GM10847 (cell line): ENCODE results near the gene CCDC148.

Source experiments
- POLR2A ChIP-seq: IDR thresholded peaks from 2 replicates; pipeline ENCODE4 v1.6.1; 2011; ENCODE audit not compliant: insufficient read length; ENCODE audit errors: extremely low read depth

The CCDC148 gene

DNA sequence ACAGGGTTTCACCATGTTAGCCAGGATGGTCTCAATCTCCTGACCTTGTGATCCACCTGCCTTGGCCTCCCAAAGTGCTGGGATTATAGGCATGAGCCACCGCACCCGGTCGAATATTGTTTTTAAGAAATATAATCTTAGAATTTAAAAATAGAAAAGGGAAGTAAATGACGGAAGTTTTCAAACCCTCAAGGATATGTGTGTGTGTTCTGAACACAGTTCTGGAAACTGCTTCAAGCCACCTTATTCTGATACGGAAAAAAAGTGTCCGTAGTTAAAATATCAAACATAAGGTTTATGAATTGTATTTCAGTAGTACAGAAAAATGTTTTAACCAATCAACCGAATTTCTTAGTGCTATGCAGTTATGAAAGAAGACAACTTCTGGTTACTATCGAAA is 239.0 kb downstream of the CCDC148 start:
- no peak for TF ChIP-seq POLR2A

DNA sequence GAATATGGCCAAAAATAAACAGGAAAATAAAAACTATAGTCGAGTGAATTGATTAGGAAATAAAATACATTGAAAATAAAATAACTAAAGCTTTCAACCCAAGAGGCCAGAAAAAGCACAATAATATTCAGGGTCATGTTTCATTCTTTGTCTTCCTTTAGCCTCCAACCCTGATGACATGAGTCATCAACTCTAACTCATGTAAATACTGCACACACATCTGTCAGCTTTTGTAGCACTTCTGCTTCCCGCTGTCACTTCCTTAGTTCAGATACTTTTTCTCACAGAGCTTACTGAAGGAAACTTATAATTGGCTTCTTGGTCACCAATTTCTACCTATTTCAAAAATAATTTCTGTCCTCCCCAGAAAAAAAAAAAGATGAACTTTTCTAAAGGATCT is 242.1 kb downstream of the CCDC148 start:
- no peak for TF ChIP-seq POLR2A

DNA sequence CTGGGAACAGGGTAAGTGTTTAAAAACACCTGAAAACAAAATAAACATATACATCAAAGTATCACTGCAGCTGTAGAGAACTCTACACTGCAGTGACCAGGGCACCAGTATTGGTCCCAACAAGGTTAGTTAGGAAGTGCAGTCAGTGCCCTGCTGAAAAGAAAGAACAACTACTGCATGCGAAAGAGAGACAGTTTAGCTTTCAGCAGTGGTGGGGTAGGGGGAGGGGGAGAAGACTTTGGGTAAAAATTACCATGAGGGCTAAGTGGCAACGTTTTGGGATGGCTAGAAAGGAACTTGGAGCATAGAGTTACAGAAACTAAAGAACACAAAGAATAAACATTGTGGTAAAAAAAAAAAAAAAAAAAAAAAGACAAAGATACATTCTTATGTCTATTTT is 242.8 kb downstream of the CCDC148 start:
- TF ChIP-seq POLR2A, result no peak

DNA sequence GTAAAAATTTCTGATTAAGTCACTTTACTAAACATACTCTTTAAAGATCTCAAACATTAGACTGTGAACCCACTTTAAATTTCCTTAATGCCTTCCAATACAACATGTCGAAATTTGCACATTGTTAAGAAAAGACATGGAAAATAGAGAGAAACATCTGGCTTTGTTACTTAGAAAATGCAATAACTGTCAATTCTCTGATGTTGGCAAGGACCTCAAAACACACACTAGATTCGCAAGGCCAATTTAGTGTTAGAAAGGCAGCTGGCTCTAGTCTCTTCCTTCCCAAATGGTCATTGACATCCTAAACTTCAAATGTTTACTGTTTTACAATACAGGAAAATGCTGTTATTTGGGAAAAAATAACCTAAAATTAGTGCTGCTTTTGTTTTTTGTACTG is 244.3 kb downstream of the CCDC148 start:
- TF ChIP-seq POLR2A, result no peak

DNA sequence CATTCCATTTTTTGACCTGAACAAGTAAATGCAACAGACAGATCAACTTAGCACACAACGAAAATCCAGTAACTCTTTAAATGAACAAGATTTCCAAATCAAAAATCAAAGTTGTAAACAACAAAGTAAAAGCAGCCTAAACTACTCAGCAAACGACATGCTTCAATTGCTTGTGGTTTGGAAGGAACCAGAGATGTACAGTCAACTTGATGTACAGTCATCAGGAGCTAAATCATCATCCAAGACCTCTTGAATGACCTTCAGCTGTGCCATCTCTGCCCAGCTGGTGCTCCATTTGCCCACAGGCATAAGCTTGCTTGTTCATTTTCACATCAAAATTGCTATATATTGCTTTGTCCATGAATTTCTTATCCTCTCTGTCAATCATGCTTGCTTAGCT is 245.1 kb downstream of the CCDC148 start:
- no peak for TF ChIP-seq POLR2A

DNA sequence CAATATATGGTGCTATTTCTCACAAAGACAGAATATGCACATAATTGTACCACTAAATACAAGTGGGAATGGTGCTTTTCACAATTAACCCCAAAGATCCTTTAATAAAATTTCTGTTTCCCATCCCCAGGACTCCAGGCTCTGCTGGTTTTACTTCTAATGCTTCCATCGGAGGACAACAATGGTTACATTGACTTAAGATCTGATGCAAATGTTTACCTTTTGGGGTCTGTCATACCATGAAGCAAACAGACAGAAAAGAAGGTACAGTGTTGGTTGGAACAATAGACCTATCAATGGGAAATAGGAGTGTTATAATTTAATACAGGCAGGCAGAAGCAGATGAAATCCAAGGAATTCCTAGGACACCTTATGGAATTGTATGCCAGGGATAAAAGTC is 249.2 kb downstream of the CCDC148 start:
- no peak for TF ChIP-seq POLR2A

DNA sequence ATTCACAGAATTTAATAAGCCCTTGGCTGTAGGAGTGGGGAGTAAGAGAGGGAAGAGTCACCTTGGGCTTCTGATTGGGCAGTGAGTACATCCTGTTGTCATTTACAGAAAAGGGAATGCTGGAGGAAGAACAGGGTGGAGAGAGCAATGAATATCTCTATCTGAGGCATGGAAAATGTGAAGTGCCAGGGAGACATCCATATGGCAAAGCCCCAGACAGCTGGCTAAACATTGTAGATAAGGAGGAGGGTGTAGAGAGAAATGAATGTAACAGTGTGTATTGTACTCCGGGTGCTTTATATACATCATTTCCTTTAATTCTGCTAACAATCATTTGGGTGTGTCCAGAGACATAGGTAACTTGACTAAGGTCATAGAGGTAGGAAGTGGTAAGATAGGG is 251.3 kb downstream of the CCDC148 start:
- no peak for TF ChIP-seq POLR2A

DNA sequence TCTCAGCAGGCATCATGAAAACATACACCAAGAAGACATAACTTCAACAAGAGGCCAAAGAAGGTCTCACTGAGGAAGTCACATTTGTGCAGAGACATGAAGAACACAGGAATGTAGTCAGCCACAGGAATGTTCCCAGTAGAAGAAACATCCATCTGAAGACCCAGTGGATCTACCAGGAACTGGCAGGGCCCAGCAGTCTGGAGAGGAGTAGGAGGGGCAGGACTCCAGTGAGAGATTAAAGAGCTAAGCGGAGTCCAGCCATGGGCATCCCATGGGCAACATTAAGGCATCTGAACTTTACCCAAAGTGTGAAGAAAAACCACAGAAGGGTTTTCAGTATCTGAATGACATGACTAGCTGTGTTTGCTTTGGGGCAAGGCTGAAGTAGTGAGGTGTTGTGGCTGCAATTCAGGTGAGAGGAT is 251.8 kb downstream of the CCDC148 start:
- no peak for TF ChIP-seq POLR2A

DNA sequence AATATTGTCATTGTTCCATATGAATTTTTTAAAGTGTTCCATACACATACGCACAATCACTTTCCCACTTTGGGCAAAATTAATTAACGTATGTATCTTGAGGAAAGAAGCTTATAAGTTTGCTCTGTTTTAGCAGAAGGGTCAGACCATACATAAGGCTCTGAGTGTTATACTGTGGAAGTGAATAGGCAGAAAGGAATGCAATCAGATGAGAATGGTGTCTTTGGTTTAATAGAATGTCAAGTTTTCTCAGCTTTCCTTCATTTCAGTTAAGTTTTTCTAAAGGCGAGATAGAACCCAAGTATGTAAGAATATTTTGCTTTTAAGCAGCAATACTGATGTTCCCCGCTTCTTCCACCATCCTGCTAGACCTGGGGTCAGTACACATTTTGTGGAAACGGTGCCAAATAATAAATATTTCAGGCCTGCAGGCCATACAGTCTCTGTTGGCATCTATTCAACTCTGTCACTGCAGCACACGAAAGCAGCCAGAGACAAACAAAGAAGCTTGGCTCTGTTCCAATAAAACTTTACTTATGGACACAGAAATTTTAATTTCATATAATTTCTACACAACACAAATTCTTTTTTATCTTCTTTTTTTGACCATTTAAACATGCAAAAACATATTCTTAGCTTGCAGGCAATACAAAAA is 254.3 kb downstream of the CCDC148 start:
- no peak for TF ChIP-seq POLR2A

DNA sequence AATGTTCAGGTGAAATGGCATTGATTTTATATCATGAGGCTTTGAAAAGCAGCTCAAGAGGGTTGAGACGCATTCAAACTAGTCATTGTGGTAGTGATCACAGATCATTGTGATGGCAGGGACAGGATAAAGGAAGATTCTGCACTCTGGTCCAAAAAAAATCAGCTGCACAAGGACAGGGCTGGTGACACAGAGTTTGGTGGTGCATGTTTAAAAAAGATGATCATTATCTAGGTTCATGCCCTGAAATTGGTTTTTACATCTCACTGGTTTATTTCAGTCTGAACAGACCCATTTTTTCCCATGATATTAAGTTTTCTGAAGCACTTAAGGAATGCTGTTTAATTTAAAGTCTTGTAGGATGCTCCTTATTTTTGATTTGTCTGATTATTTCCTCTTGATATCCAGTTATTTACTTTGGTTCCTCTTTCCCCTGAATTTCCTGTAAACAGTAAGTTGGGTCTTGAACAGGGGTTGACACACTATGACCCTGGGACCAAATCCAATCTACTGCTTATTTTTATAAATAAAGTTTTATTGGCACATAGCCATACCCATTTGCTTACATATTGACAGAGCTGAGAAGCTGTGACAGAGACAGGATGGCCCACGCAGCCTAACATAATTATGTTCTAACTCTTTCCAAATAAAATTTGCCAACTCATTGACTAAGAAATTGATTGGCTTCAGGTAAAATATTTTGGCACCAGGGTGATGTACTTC is 256.5 kb downstream of the CCDC148 start:
- no peak for TF ChIP-seq POLR2A

DNA sequence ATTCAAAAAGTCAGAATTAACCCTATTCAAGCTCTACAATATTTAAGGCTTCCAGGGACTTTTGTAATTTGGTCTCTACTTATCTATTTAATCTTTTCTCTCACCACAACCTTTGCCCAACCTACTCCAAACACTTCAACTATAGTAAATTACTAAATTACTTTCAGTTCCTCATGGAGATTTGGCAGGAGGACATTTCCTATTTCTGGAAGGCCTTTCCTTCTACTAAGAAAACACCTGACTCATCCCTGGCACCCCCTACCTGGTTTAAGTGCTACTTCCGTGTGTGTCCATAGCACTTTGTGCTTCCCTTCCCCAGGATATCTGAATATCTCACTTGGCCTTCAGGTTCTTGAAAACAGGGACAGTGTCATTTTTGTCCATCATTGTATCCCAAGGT is 258.6 kb downstream of the CCDC148 start:
- TF ChIP-seq POLR2A, result no peak

DNA sequence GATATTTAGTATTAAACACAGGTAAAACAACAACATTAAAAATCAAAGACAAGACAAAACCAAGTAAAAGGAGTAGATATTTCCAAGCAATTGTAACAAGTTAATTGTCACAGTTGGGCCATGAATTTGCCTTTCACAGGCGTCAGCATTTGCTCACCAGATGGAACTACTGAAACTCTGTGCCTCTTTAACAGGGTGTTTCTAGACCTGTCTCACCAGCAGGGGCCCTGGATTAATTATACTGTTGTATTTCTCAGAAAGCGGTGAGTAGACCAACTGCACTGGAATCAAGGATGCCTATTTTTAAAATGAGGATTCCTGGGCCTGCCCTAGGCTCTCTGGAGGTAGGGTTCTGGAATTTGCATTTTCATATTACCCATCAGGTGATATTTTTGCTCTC is 262.3 kb downstream of the CCDC148 start:
- TF ChIP-seq POLR2A, result no peak

DNA sequence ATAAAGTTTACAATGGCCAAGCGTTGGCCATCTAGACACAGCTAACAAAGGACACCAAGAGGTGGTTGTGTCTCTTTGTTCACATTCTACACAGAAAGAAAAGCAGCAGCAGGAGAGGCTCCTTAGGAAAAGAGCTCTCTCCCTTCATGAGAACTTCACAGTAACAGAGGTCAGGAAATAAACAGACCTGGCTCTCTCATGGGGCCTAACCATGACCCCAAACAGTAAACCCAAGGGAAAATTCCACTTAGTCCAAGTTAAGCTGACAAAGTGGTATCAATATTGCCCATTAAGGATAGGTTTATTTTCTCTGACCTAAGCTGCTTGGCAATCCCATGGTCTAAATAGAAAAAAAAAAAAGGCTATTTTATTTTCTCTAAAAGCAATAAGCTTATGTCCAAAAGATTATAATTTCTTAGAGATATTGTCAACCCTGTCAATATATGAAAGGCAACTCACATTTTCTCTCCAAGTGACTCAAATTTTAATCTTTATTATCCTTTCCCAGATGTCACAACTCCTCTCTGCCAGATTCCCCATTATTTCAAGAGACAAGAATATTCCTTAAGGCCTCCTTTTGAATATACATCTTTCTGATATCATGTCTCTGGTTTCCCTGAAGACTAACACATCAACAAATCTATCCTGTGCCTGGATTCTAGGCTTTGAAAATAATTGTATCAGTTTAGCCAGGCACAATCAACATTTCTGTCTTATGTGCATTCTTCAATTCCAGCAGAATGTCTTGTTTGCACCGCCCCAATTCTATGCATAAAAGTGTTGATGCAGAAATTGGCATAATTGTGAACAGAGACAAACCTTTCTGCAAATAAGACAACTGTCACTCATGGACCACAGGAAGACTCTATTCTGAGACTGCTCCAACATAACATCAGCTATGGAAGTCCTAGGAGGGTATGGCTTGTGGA is 263.8 kb downstream of the CCDC148 start:
- TF ChIP-seq POLR2A, result no peak

DNA sequence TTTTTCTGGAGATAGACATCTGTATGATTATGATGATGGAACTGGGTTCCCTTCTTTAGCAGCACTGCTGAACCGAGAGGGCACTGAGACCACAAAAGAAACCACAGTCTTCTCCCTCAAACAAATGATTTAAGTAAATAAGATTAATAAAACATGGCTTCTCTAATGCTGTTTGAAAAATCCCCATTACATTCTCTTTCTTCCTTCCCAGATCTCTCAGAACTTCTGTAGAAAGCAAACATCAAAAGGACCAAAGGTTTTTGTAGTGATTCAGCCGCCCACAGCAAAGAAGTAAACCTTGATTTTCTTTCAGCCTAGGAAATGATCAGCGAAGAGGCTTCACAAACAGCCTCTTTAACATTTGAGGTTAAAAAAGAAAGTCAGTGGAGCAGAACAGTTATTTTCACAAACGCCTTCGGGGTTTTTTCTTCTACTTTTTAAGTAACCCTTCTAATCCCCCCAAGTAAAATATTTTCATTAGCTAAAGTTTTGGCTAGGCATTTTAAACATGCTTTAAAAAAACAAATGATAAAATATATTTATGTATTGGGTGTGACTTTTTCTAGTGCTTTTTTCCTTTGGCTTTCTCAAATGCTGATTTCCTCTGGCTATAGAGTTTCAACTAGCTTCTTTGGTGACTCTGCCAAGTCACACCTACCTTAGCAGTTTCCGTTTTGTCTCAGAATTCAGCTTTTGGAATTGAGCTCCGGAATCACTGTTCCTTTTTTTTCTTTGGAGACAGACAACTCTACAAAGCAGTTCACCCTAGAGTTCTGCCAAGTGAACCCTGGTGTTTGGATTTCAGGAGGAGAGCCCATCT is 265.3 kb downstream of the CCDC148 start:
- no peak for TF ChIP-seq POLR2A

DNA sequence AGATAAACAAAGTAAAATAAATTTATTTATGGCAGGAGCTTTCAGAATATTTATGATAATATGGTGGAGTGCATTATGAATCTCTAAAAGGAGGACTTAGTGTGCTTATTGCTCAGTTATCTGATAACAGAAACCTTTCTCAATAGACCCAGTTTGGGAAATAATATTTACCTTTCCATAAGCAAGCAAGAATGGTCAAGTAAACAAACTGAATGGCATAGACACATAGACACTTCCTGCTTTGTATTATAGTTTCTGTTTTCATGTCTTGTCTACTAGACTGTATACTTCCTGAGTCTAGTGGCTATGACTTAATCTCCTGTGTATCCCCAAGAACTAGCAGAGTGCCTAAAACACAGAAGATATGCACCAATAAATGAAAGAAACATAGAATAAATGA is 267.0 kb downstream of the CCDC148 start:
- no peak for TF ChIP-seq POLR2A

DNA sequence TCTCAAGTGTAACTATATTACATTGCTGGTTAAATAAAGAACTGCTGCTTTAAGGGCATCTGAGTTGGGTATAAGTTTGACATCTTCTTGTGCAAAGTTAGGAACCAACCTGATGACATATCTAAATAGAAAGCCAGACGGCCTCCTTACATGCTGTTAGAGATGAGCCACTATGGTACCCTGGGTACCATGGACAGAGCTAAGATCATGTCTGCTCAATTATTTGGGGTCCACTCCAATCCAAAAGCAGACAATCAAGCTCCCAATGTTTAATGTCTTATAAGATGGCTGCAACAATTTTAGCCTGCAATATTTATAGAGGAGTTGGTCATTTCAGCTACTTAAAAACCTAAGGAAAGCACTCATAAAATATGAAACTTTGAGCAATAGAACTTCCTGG is 268.6 kb downstream of the CCDC148 start:
- no peak for TF ChIP-seq POLR2A
